Transverse colon (tissue), 3 donors: ENCODE data around the gene PHACTR2.

Experiments used
- CTCF ChIP-seq, 5 experiments: fragments of 200-600 bp in 3 of 5; fragments of 450-650 bp in 2 of 5; sonication (generic) in 3 of 5; IDR thresholded peaks; 1 replicate in 2 of 5; 2 replicates in 3 of 5; pipeline ENCODE4 v1.5.1; 2016 to 2017; ENCODE audit warnings: antibody characterized with exemption in 5 of 5, inconsistent platforms in 3 of 5, mild to moderate bottlenecking in 2 of 5, moderate library complexity in 1 of 5
- EP300 ChIP-seq: sonication (generic); formaldehyde crosslinking; IDR thresholded peaks from one replicate; pipeline ENCODE4 v1.6.1; 2017; ENCODE audit warnings: antibody characterized with exemption, low read depth
- POLR2A ChIP-seq: fragments of 450-650 bp; IDR thresholded peaks from one replicate; pipeline ENCODE4 v1.6.1; 2016; ENCODE audit warnings: antibody characterized with exemption, mild to moderate bottlenecking, moderate library complexity

GRCh38 chr6:143752459-143752858 is 74.7 kb downstream of the PHACTR2 start:
- no peak for TF ChIP-seq CTCF (IDR thresholded peaks at IDR 0.05)
- TF ChIP-seq POLR2A = no peak
- no peak for TF ChIP-seq EP300
